H1 (cell line): ENCODE results near the gene NME7. TPM values are rescaled to one million over a fixed set of nuclear protein-coding genes. Genes with fewer than 3 reads are reported as not detected.

ENCODE experiments used
- CTCF ChIA-PET: fragments of 300-600 bp; sonication (Branson Sonifier 250); formaldehyde crosslinking; loops from one replicate; lab custom pipeline; 2021; ENCODE audit not compliant: partially characterized antibody; lab: Charles Lee
- POLR2A ChIA-PET: fragments of 300-600 bp; sonication (Branson Sonifier 250); formaldehyde crosslinking; loops from one replicate; lab custom pipeline; 2021; ENCODE audit warnings: inconsistent platforms; ENCODE audit not compliant: partially characterized antibody; lab: Charles Lee
- DNase-seq, 2 experiments: peaks; one replicate each; pipeline versions ENCODE4 v3.0.0 to v3.0.0-alpha.2; 2010 to 2022; ENCODE audit warnings: low spot score in 2 of 2, low read depth in 1 of 2, mixed read lengths in 1 of 2
- FAIRE-seq: peaks from 2 replicates; lab custom pipeline; 2011; peaks lifted over from hg19 to GRCh38; lab: Jason Lieb, UNC
- H2AFZ ChIP-seq: 2 replicates; pipeline ENCODE4 v1.8.1; 2012; ENCODE audit warnings: low read length, inconsistent platforms
- H2AK5ac ChIP-seq: 2 replicates; pipeline ENCODE4 v1.6.1; 2013; ENCODE audit warnings: low read depth, low read length
- H2BK120ac ChIP-seq: replicated peaks from 2 replicates; pipeline ENCODE3; 2013; ENCODE audit warnings: low read depth, low read length, inconsistent platforms
- H2BK12ac ChIP-seq: 2 replicates; pipeline ENCODE4 v1.6.1; 2013; ENCODE audit warnings: low read depth, low read length
- H2BK15ac ChIP-seq: 2 replicates; pipeline ENCODE4 v1.6.1; 2013; ENCODE audit warnings: low read length
- H2BK20ac ChIP-seq: 2 replicates; pipeline ENCODE4 v1.6.1; 2013; ENCODE audit warnings: low read length
- H2BK5ac ChIP-seq: 2 replicates; pipeline ENCODE4 v1.6.1; 2013; ENCODE audit warnings: low read depth, low read length
- H3K14ac ChIP-seq: 2 replicates; pipeline ENCODE4 v1.6.1; 2013; ENCODE audit warnings: inconsistent platforms; ENCODE audit not compliant: insufficient read length
- H3K18ac ChIP-seq: 2 replicates; pipeline ENCODE4 v1.6.1; 2013; ENCODE audit warnings: low read length; ENCODE audit errors: extremely low read depth
- H3K23ac ChIP-seq: 2 replicates; pipeline ENCODE4 v1.6.1; 2013; ENCODE audit warnings: inconsistent platforms; ENCODE audit not compliant: insufficient read length
- H3K23me2 ChIP-seq: 2 replicates; pipeline ENCODE4 v1.6.1; 2013; ENCODE audit warnings: low read depth, low read length
- H3K27ac ChIP-seq: 2 replicates; pipeline ENCODE4 v1.6.1; 2011; ENCODE audit warnings: low read depth, low read length, inconsistent platforms
- H3K27me3 ChIP-seq, 4 experiments: replicated peaks in 1 of 4; 1 replicate in 1 of 4; 2 replicates in 3 of 4; pipeline versions ENCODE4 v1.6.1 to v1.8.1; 2011 to 2013; ENCODE audit warnings: low read length in 3 of 4, mild to moderate bottlenecking in 3 of 4, inconsistent platforms in 2 of 4, mixed read lengths in 2 of 4, moderate library complexity in 1 of 4; ENCODE audit not compliant: control insufficient read depth in 3 of 4, insufficient read depth in 3 of 4; ENCODE audit errors: extremely low read depth in 1 of 4
- H3K36me3 ChIP-seq, 4 experiments: 2 replicates each; pipeline versions ENCODE4 v1.6.1 to v1.8.1; 2011 to 2013; ENCODE audit warnings: mild to moderate bottlenecking in 4 of 4, low read length in 3 of 4, moderate library complexity in 2 of 4, control low read depth in 1 of 4, inconsistent platforms in 1 of 4; ENCODE audit not compliant: insufficient read depth in 4 of 4, control insufficient read depth in 2 of 4
- H3K4ac ChIP-seq: replicated peaks from 2 replicates; pipeline ENCODE3; 2013; ENCODE audit warnings: low read length, low read depth, mixed read lengths, inconsistent platforms; ENCODE audit not compliant: insufficient read length
- H3K4me1 ChIP-seq, 4 experiments: replicated peaks in 1 of 4; 1 replicate in 1 of 4; 2 replicates in 3 of 4; pipeline versions ENCODE4 v1.6.1 to v1.8.1; 2011 to 2013; ENCODE audit warnings: low read length in 3 of 4, inconsistent platforms in 2 of 4, mixed read lengths in 1 of 4; ENCODE audit not compliant: insufficient read depth in 4 of 4, control insufficient read depth in 3 of 4
- H3K4me2 ChIP-seq, 2 experiments: 2 replicates each; pipeline versions ENCODE4 v1.6.1 to v1.8.1; 2011 to 2013; ENCODE audit warnings: low read depth in 2 of 2, low read length in 2 of 2, control low read depth in 1 of 2, inconsistent platforms in 1 of 2, mild to moderate bottlenecking in 1 of 2; ENCODE audit not compliant: insufficient read depth in 1 of 2
- H3K4me3 ChIP-seq, 4 experiments: fragments of 200-600, 300-600 bp in 1 of 4; sonication (generic), shearing (Covaris generic), sonication (Bioruptor Twin) in 1 of 4; 2 replicates each; pipeline versions ENCODE4 v1.5.1 to v1.8.1; 2011 to 2016; ENCODE audit warnings: low read length in 4 of 4, low read depth in 3 of 4, control low read depth in 2 of 4, inconsistent platforms in 2 of 4, mild to moderate bottlenecking in 2 of 4, mixed read lengths in 1 of 4, moderate library complexity in 1 of 4; ENCODE audit not compliant: insufficient read depth in 2 of 4; ENCODE audit errors: extremely low read depth in 1 of 4
- H3K56ac ChIP-seq: replicated peaks from 2 replicates; pipeline ENCODE3; 2013; ENCODE audit warnings: low read depth, mild to moderate bottlenecking, mixed read lengths, low read length, inconsistent platforms; ENCODE audit not compliant: insufficient read length
- H3K79me1 ChIP-seq: 2 replicates; pipeline ENCODE4 v1.6.1; 2013; ENCODE audit warnings: low read depth, low read length, control low read depth
- H3K79me2 ChIP-seq, 2 experiments: 2 replicates each; pipeline versions ENCODE4 v1.6.1 to v1.8.1; 2012 to 2013; ENCODE audit warnings: low read length in 2 of 2, mild to moderate bottlenecking in 2 of 2, inconsistent platforms in 1 of 2; ENCODE audit not compliant: insufficient read depth in 2 of 2, control insufficient read depth in 1 of 2
- H3K9ac ChIP-seq, 4 experiments: replicated peaks in 1 of 4; 1 replicate in 1 of 4; 2 replicates in 3 of 4; pipeline versions ENCODE4 v1.6.1 to v1.8.1; 2011 to 2013; ENCODE audit warnings: low read depth in 3 of 4, low read length in 3 of 4, control low read depth in 2 of 4, mild to moderate bottlenecking in 2 of 4, moderate library complexity in 2 of 4, inconsistent platforms in 1 of 4; ENCODE audit errors: extremely low read depth in 1 of 4
- H3K9me3 ChIP-seq, 2 experiments: 2 replicates each; pipeline versions ENCODE4 v1.6.1 to v1.8.1; 2012 to 2013; ENCODE audit warnings: mild to moderate bottlenecking in 2 of 2, moderate library complexity in 2 of 2, control low read depth in 1 of 2, inconsistent platforms in 1 of 2, low read depth in 1 of 2, low read length in 1 of 2, mixed read lengths in 1 of 2; ENCODE audit not compliant: insufficient read depth in 2 of 2
- H4K20me1 ChIP-seq, 2 experiments: replicated peaks in 1 of 2; 2 replicates each; pipeline versions ENCODE3 to v1.8.1; 2011 to 2013; ENCODE audit warnings: inconsistent platforms in 2 of 2, low read length in 2 of 2, mild to moderate bottlenecking in 1 of 2; ENCODE audit not compliant: insufficient read depth in 2 of 2, control insufficient read depth in 1 of 2
- H4K5ac ChIP-seq: 2 replicates; pipeline ENCODE4 v1.6.1; 2013; ENCODE audit warnings: low read length, low read depth, mixed read lengths, inconsistent platforms; ENCODE audit not compliant: insufficient read length
- H4K8ac ChIP-seq: 2 replicates; pipeline ENCODE4 v1.8.0; 2013; ENCODE audit warnings: mild to moderate bottlenecking, moderate library complexity, low read length, inconsistent platforms; ENCODE audit not compliant: insufficient read depth; ENCODE audit errors: extremely low read depth
- H4K91ac ChIP-seq: replicated peaks from 2 replicates; pipeline ENCODE3; 2013; ENCODE audit warnings: low read length, mixed read lengths, inconsistent platforms; ENCODE audit not compliant: insufficient read length
- EGR1 ChIP-seq: IDR thresholded peaks from 2 replicates; pipeline ENCODE4 v1.6.1; 2011; ENCODE audit warnings: low read depth, low read length, borderline replicate concordance
- POLR2AphosphoS5 ChIP-seq: IDR thresholded peaks from 2 replicates; pipeline ENCODE4 v1.6.1; 2011; ENCODE audit warnings: low read depth, low read length
- RAD21 ChIP-seq, 2 experiments: IDR thresholded peaks in 1 of 2; conservative IDR thresholded peaks in 1 of 2; 2 replicates each; pipeline ENCODE4 v1.6.1; 2011; ENCODE audit warnings: low read depth in 2 of 2, low read length in 2 of 2, improper control_type of control experiment in 1 of 2, inconsistent platforms in 1 of 2, mild to moderate bottlenecking in 1 of 2, moderate library complexity in 1 of 2
- SIN3A ChIP-seq, 2 experiments: IDR thresholded peaks in 1 of 2; conservative IDR thresholded peaks in 1 of 2; 2 replicates each; pipeline ENCODE4 v1.6.1; 2011 to 2012; ENCODE audit warnings: low read length in 2 of 2, improper control_type of control experiment in 1 of 2, low read depth in 1 of 2, mild to moderate bottlenecking in 1 of 2
- SIX5 ChIP-seq: IDR thresholded peaks from 2 replicates; pipeline ENCODE4 v1.6.1; 2011; ENCODE audit warnings: mild to moderate bottlenecking, low read depth, low read length
- TCF12 ChIP-seq: IDR thresholded peaks from 2 replicates; pipeline ENCODE4 v1.6.1; 2011; ENCODE audit warnings: low read depth, mild to moderate bottlenecking, low read length
- WGBS, 2 experiments: shearing (Covaris generic) in 1 of 2; methylation state at CpG; one replicate each; pipeline versions ENCODE4 v1.1.6 to v1.1.7; 2013 to 2015; ENCODE audit warnings: low lambda C conversion rate in 2 of 2, mixed read lengths in 2 of 2, inconsistent platforms in 1 of 2, low coverage in 1 of 2, missing lambda C conversion rate in 1 of 2; ENCODE audit not compliant: insufficient replicate concordance in 2 of 2, insufficient coverage in 1 of 2, insufficient read length in 1 of 2; ENCODE audit errors: extremely low coverage in 1 of 2, missing lambda C conversion rate in 1 of 2; 5-methylcytosine and 5-hydroxymethylcytosine counted together
- polyA plus RNA-seq, 7 experiments: library from polyadenylated mRNA; depleted of rRNA in 3 of 7; stranded (reverse) in 5 of 7; unstranded in 2 of 7; fragments of >200 nt in 5 of 7; fragments of 200-250 nt in 2 of 7; gene quantifications; 1 replicate in 5 of 7; 2 replicates in 1 of 7; 4 replicates in 1 of 7; pipeline versions ENCODE4 v1.2.1 to v1.2.3, GENCODE V29; 2011 to 2013; ENCODE audit warnings: missing spikeins in 2 of 7, mixed read lengths in 2 of 7
- total RNA-seq: library from RNA; stranded (reverse); fragmentation: NEBNext Ultra II Directional; extraction: Animal tissue kit (Norgen Biotek cat#: 25700); gene quantifications from 2 replicates; pipeline ENCODE4 v1.2.1, GENCODE V29; 2021
- TF ChIP-seq, protein P1 (sequence below): IDR thresholded peaks from 2 replicates; pipeline ENCODE4 v1.6.1; 2012; ENCODE audit warnings: inconsistent platforms

Gene NME7
- total and polyA plus RNA-seq, 2 of the 8 experiments (the other 6 are each of a cell fraction or from before 2014, with no cell fraction given): 11.6 to 28.5 TPM

DNA sequence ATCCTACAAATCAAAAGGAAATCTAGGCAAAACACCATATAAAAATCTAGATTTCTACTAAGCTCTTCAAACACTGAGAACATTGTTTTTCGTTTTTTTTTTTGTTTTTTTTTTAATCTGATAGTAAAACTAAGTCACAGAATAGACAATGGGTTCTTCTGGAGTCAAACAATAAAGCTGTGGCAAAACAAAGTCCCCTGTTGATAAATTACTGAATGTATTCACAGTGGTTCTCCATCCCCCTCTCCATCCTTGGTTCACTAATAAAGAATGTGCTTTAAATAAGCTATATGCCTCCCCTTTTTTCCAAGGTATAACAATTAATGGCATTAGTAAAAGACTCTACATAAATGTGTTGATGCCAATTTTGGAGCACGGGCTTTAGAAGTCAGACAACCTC, 277.8 kb downstream of the NME7 start:
- Histone ChIP-seq H3K4me1 (peaks cover 0 to 3% (median 0%) of the 10 kb centered on the region in 4 experiments; a peak in 1 of 7 replicates), H3K4ac (no peak overlapping the region), H3K27me3 (no peaks in the 10 kb centered on the region), H4K5ac (no peak overlapping the region), H2BK5ac (no peak overlapping the region), H2BK15ac (no peak overlapping the region), H3K79me1 (no peaks in the 10 kb centered on the region), H3K4me2 (no peak overlapping the region), H2BK12ac (no peak overlapping the region), H3K27ac (no peak overlapping the region), H4K91ac (no peak overlapping the region), H3K9ac (no peak overlapping the region), H3K14ac (no peak overlapping the region), H2BK20ac (no peak overlapping the region), H2AFZ (no peak overlapping the region), H3K23ac (no peak overlapping the region), H4K8ac (no peak overlapping the region), H3K36me3 (no peaks in the 10 kb centered on the region), H3K23me2 (no peaks in the 10 kb centered on the region), H3K79me2 (no peaks in the 10 kb centered on the region), H3K56ac (no peak overlapping the region), H3K4me3 (no peak overlapping the region), H3K9me3 (no peaks in the 10 kb centered on the region), H2BK120ac (no peak overlapping the region), H3K18ac (no peak overlapping the region), H4K20me1 (no peaks in the 10 kb centered on the region), H2AK5ac (no peak overlapping the region)
- FAIRE-seq (no peak), DNase-seq (no peak)
- 74% methylated on average over 2 of the region's 2 CpGs; no CpG with 5 or more reads in 1 of the 2 experiments for WGBS, 2 experiments
- ChIA-PET POLR2A (interaction anchor here (4.1 kb wide), 1 partner anchor 16 kb away, joined by 20 read pairs; the partner anchor contains the start of gene ATP1B1), CTCF (interaction anchor here (1.0 to 1.5 kb wide), 4 partner anchors 8 to 22 kb away, joined by 3 to 6 read pairs (median 3); no protein-coding TSS in a partner anchor)
- TF ChIP-seq POLR2AphosphoS5: no peak
- no peak for TF ChIP-seq RAD21 (IDR thresholded peaks at IDR 0.05 in 1 of 2, conservative IDR thresholded peaks at IDR 0.05 in 1 of 2; ENCODE audit: low read depth in 2 of 2, low read length in 2 of 2)
- TF ChIP-seq, protein P1, sequence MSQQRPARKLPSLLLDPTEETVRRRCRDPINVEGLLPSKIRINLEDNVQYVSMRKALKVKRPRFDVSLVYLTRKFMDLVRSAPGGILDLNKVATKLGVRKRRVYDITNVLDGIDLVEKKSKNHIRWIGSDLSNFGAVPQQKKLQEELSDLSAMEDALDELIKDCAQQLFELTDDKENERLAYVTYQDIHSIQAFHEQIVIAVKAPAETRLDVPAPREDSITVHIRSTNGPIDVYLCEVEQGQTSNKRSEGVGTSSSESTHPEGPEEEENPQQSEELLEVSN: no peak
- no peak for TF ChIP-seq SIN3A (conservative IDR thresholded peaks at IDR 0.05 in 1 of 2, IDR thresholded peaks at IDR 0.05 in 1 of 2; ENCODE audit: low read depth in 1 of 2, low read length in 2 of 2)
- no peak for TF ChIP-seq SIX5
- no peak for TF ChIP-seq EGR1
- no peak for TF ChIP-seq TCF12
